Parathyroid adenoma (tissue), 2 donors: ENCODE data around the gene GPS1.

Experiments
- H2AFZ ChIP-seq: fragments of 300-600 bp; sonication (generic); one replicate; pipeline ENCODE4 v1.7.0; 2017; ENCODE audit warnings: antibody characterized with exemption, mild to moderate bottlenecking
- H3K27ac ChIP-seq: fragments of 300-600 bp; sonication (generic); one replicate; pipeline ENCODE4 v1.7.0; 2017
- H3K27me3 ChIP-seq: fragments of 300-600 bp; sonication (generic); one replicate; pipeline ENCODE4 v1.7.0; 2017; ENCODE audit warnings: low read length; ENCODE audit not compliant: control insufficient read depth, insufficient read depth
- H3K36me3 ChIP-seq: fragments of 300-600 bp; sonication (generic); one replicate; pipeline ENCODE4 v1.7.0; 2017; ENCODE audit warnings: low read length; ENCODE audit not compliant: control insufficient read depth, insufficient read depth
- H3K4me1 ChIP-seq: fragments of 300-600 bp; sonication (generic); one replicate; pipeline ENCODE4 v1.7.0; 2017; ENCODE audit warnings: control low read depth
- H3K4me2 ChIP-seq: fragments of 300-600 bp; sonication (generic); one replicate; pipeline ENCODE4 v1.7.0; 2017; ENCODE audit warnings: low read length
- H3K4me3 ChIP-seq: fragments of 300-600 bp; sonication (generic); one replicate; pipeline ENCODE4 v1.7.0; 2017; ENCODE audit warnings: low read depth, low read length
- H3K79me2 ChIP-seq: fragments of 300-600 bp; sonication (generic); one replicate; pipeline ENCODE4 v1.7.0; 2017; ENCODE audit warnings: control low read depth
- H3K9ac ChIP-seq: fragments of 300-600 bp; sonication (generic); one replicate; pipeline ENCODE4 v1.7.0; 2017; ENCODE audit warnings: mild to moderate bottlenecking
- H3K9me3 ChIP-seq: fragments of 300-600 bp; sonication (generic); one replicate; pipeline ENCODE4 v1.7.0; 2017; ENCODE audit warnings: low read length; ENCODE audit not compliant: control insufficient read depth
- CTCF ChIP-seq: fragments of 300-600 bp; sonication (generic); IDR thresholded peaks from one replicate; pipeline ENCODE4 v1.7.0; 2017; ENCODE audit warnings: antibody characterized with exemption, mild to moderate bottlenecking
- donor health status: primary hyperparathyroidism.

The GPS1 gene

GRCh38 chr17:82006468-82007227 lies 45.0 kb upstream of the GPS1 start:
- Histone ChIP-seq H3K9ac (no peak overlapping the region), H3K36me3 (no peaks in the 10 kb centered on the region), H3K9me3 (no peaks in the 10 kb centered on the region), H3K4me3 (no peak overlapping the region), H3K79me2 (no peaks in the 10 kb centered on the region), H3K27me3 (no peaks in the 10 kb centered on the region), H3K4me2 (no peak overlapping the region), H2AFZ (no peak overlapping the region), H3K27ac (no peak overlapping the region), H3K4me1 (no peaks in the 10 kb centered on the region)
- TF ChIP-seq CTCF: no peak

GRCh38 chr17:82007228-82007494 lies 44.5 kb upstream of the GPS1 start:
- no peak for TF ChIP-seq CTCF
- H3K9ac ChIP-seq: no peak overlapping the region
- H3K4me3 ChIP-seq: no peak overlapping the region
- no peaks in the 10 kb centered on the region for H3K9me3 ChIP-seq
- H3K27me3 ChIP-seq: no peaks in the 10 kb centered on the region
- no peak overlapping the region for H3K4me2 ChIP-seq
- H3K79me2 ChIP-seq: no peaks in the 10 kb centered on the region
- H2AFZ ChIP-seq: no peak overlapping the region
- no peaks in the 10 kb centered on the region for H3K36me3 ChIP-seq
- no peaks in the 10 kb centered on the region for H3K4me1 ChIP-seq
- no peak overlapping the region for H3K27ac ChIP-seq

GRCh38 chr17:82007495-82008257 lies 44.0 kb upstream of the GPS1 start:
- H2AFZ ChIP-seq: no peak overlapping the region
- H3K4me3 ChIP-seq: no peak overlapping the region
- no peak for TF ChIP-seq CTCF
- H3K4me2 ChIP-seq: no peak overlapping the region
- H3K9ac ChIP-seq: no peak overlapping the region
- no peaks in the 10 kb centered on the region for H3K79me2 ChIP-seq
- H3K27ac ChIP-seq: no peak overlapping the region
- H3K36me3 ChIP-seq: no peaks in the 10 kb centered on the region
- H3K4me1 ChIP-seq: no peaks in the 10 kb centered on the region
- H3K9me3 ChIP-seq: no peaks in the 10 kb centered on the region
- H3K27me3 ChIP-seq: no peaks in the 10 kb centered on the region

- H3K79me2 ChIP-seq: no peaks in the 10 kb centered on the region
- H2AFZ ChIP-seq: no peak overlapping the region
- no peak overlapping the region for H3K4me2 ChIP-seq
- no peak overlapping the region for H3K4me3 ChIP-seq
- no peaks in the 10 kb centered on the region for H3K36me3 ChIP-seq
- no peak for TF ChIP-seq CTCF
- H3K27me3 ChIP-seq: no peaks in the 10 kb centered on the region
- no peak overlapping the region for H3K9ac ChIP-seq
- H3K4me1 ChIP-seq: no peaks in the 10 kb centered on the region
- no peaks in the 10 kb centered on the region for H3K9me3 ChIP-seq
- H3K27ac ChIP-seq: no peak overlapping the region
These were observed 43.3 kb upstream of the GPS1 start for GRCh38 chr17:82008258-82008940.
